ENCODE data around the gene MGAT4B. TPM values are rescaled to one million over a fixed set of nuclear protein-coding genes. Genes with fewer than 3 reads are reported as not detected.

MGAT4B gene
- total RNA-seq, 1 donor: 83.8 TPM

- no peak for DNase-seq (ENCODE audit: low read depth)
- H3K4me3 ChIP-seq (ENCODE audit: low read depth, low read length): no peak overlapping the region
- TF ChIP-seq, protein P1, sequence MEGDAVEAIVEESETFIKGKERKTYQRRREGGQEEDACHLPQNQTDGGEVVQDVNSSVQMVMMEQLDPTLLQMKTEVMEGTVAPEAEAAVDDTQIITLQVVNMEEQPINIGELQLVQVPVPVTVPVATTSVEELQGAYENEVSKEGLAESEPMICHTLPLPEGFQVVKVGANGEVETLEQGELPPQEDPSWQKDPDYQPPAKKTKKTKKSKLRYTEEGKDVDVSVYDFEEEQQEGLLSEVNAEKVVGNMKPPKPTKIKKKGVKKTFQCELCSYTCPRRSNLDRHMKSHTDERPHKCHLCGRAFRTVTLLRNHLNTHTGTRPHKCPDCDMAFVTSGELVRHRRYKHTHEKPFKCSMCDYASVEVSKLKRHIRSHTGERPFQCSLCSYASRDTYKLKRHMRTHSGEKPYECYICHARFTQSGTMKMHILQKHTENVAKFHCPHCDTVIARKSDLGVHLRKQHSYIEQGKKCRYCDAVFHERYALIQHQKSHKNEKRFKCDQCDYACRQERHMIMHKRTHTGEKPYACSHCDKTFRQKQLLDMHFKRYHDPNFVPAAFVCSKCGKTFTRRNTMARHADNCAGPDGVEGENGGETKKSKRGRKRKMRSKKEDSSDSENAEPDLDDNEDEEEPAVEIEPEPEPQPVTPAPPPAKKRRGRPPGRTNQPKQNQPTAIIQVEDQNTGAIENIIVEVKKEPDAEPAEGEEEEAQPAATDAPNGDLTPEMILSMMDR (IDR thresholded peaks at IDR 0.05; ENCODE audit: insufficient read depth, low read depth, low read length): no peak
Observed at GRCh38 chr5:179776411-179776938, 30.2 kb downstream of the MGAT4B start.

DNA sequence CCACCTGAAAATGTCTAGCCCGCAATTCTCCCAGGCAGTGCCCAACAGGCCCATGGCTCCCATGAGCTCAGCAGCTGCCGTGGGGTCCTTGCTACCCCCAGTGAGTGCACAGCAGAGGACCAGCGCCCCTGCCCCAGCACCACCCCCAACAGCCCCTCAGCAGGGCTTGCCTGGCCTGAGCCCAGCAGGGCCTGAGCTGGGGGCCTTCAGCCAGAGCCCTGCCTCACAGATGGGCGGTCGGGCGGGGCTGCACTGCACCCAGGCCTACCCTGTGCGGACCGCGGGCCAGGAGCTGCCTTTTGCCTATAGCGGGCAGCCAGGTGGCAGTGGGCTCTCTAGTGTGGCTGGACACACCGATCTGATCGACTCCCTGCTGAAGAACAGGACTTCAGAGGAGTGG, 32.2 kb downstream of the MGAT4B start:
- H3K4me3 ChIP-seq (ENCODE audit: low read depth, low read length): no peak overlapping the region
- no peak for DNase-seq (ENCODE audit: low read depth)
- TF ChIP-seq, protein P1 (IDR thresholded peaks at IDR 0.05; ENCODE audit: insufficient read depth, low read depth, low read length): no peak

DNA sequence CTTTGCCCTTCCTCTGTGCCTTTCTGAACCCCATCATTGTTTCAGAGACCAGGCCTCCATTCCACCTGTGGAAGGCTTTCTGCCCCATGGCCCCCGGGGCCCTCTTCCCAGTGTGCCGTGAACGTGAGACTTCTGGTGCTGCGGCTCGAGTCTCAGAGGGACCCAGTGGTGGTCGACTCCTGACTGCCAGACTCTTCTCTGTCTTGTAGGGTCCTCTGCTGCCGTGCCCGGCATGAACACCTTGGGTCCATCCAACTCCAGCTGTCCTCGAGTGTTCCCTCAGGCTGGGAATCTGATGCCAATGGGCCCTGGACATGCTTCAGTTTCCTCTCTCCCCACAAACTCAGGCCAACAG, 33.0 kb downstream of the MGAT4B start:
- TF ChIP-seq, protein P1 (IDR thresholded peaks at IDR 0.05; ENCODE audit: insufficient read depth, low read depth, low read length): no peak
- no peak for DNase-seq (ENCODE audit: low read depth)
- H3K4me3 ChIP-seq (ENCODE audit: low read depth, low read length): no peak overlapping the region

- TF ChIP-seq, protein P1 (IDR thresholded peaks at IDR 0.05; ENCODE audit: insufficient read depth, low read depth, low read length): no peak
- H3K4me3 ChIP-seq (ENCODE audit: low read depth, low read length): no peak overlapping the region
- DNase-seq (ENCODE audit: low read depth): no peak
Observed at GRCh38 chr5:179772351-179772750, 34.3 kb downstream of the MGAT4B start.

GRCh38 chr5:179771311-179771895, 35.3 kb downstream of the MGAT4B start:
- DNase-seq (ENCODE audit: low read depth): no peak
- TF ChIP-seq, protein P1 (IDR thresholded peaks at IDR 0.05; ENCODE audit: insufficient read depth, low read depth, low read length): no peak
- H3K4me3 ChIP-seq (ENCODE audit: low read depth, low read length): no peak overlapping the region

DNA sequence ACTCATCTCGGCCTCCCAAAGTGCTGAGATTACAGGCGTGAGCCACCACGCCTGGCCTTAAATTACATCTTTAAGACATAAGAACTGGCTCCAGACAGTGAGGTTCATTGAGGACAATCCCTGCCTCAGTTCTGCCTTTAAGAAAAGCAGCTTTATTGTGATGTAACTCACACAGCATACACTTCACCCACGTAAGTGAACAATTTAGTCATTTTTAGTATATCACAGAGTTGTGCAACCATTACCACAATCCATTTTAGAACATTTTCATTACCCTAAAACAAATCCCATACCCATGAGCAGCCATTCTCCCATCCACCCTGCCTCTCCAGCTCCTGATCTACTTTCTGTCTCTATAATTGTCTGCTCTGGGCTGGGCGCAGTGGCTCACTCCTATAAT, 36.9 kb downstream of the MGAT4B start:
- no peak overlapping the region for H3K4me3 ChIP-seq (ENCODE audit: low read depth, low read length)
- peak; percentile 37 for DNase-seq (ENCODE audit: low read depth)
- TF ChIP-seq, protein P1 (IDR thresholded peaks at IDR 0.05; ENCODE audit: insufficient read depth, low read depth, low read length): no peak

DNA sequence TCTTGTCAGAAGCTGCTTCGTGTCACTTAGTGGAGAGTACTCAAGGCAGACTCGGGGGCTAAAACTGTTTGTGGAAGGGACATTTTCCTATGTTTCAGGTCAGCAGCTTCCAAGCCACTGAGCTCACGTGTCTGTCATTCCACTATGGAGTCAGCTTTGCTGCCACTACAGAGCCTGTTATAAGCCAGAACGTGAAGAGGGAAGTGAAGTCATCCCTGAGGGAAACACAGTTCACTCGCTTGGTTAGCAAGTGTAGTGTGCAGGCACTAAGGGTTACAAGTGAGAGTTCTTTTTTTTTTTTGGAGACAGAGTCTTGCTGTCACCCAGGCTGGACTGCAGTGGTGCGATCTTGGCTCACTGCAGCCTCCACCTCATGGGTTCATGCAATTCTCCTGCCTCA, 37.4 kb downstream of the MGAT4B start:
- no peak overlapping the region for H3K4me3 ChIP-seq (ENCODE audit: low read depth, low read length)
- no peak for DNase-seq (ENCODE audit: low read depth)
- TF ChIP-seq, protein P1 (IDR thresholded peaks at IDR 0.05; ENCODE audit: insufficient read depth, low read depth, low read length): no peak

Measured in fibroblast of villous mesenchyme (primary cell).